Measurements from ENCODE around the gene PPIG. TPM values are rescaled to one million over a fixed set of nuclear protein-coding genes. Genes with fewer than 3 reads are reported as not detected.
"Not testable (repeated sequence)": the region's sequence is repeated elsewhere in the genome, so short reads cannot be mapped to it uniquely, and the experiment has no call there.

PPIG gene
- total and polyA plus RNA-seq, 2 donors, result 38.1 to 55.4 TPM

GRCh38 chr2:169673921-169674320, 89.8 kb downstream of the PPIG start:
- Histone ChIP-seq H3K9me3 (ENCODE audit: control insufficient read depth in 2 of 2, insufficient read depth in 1 of 2, low read length in 1 of 2) (no peaks in the 10 kb centered on the region), H3K36me3 (ENCODE audit: control insufficient read depth in 2 of 2, insufficient read depth in 2 of 2, low read length in 1 of 2) (no peaks in the 10 kb centered on the region), H3K4me1 (ENCODE audit: control insufficient read depth in 2 of 2, insufficient read depth in 2 of 2, low read length in 2 of 2) (no peaks in the 10 kb centered on the region), H3K4me3 (ENCODE audit: low read length in 2 of 2) (no peak overlapping the region), H3K27me3 (ENCODE audit: control insufficient read depth in 2 of 2, insufficient read depth in 1 of 2, low read length in 1 of 2) (no peaks in the 10 kb centered on the region), H3K27ac (ENCODE audit: low read depth in 1 of 2, low read length in 1 of 2) (no peak overlapping the region)
- 94% methylated on average over 2 of the region's 2 CpGs for WGBS
- no peak for DNase-seq (ENCODE audit: low read depth in 6 of 9, low spot score in 9 of 9)

DNA sequence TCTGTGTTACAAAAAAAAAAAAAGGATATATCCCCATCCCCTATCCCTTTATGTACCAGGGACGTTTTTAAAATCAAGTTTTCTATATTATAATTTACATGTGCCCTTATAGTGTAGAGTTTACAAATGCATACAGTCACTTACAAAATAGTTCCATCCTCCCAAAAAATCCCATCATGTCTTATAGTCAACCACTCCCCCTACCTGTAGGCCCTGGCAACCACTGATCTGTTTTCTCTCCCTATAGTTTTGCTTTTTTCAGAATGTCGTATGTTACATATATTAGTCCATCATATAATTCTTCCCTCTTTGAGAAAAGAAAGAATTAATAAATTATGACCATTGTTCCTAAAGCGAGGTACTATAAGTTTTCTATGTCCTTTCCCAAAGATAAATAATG, 92.2 kb downstream of the PPIG start:
- 62% methylated on average over 3 of the region's 3 CpGs for WGBS
- DNase-seq (ENCODE audit: low read depth in 6 of 9, low spot score in 9 of 9), result no peak
- Histone ChIP-seq H3K9me3 (ENCODE audit: control insufficient read depth in 2 of 2, insufficient read depth in 1 of 2, low read length in 1 of 2) (no peaks in the 10 kb centered on the region), H3K4me1 (ENCODE audit: control insufficient read depth in 2 of 2, insufficient read depth in 2 of 2, low read length in 2 of 2) (no peaks in the 10 kb centered on the region), H3K36me3 (ENCODE audit: control insufficient read depth in 2 of 2, insufficient read depth in 2 of 2, low read length in 1 of 2) (no peaks in the 10 kb centered on the region), H3K4me3 (ENCODE audit: low read length in 2 of 2) (no peak overlapping the region), H3K27ac (ENCODE audit: low read depth in 1 of 2, low read length in 1 of 2) (no peak overlapping the region), H3K27me3 (ENCODE audit: control insufficient read depth in 2 of 2, insufficient read depth in 1 of 2, low read length in 1 of 2) (no peaks in the 10 kb centered on the region)

DNA sequence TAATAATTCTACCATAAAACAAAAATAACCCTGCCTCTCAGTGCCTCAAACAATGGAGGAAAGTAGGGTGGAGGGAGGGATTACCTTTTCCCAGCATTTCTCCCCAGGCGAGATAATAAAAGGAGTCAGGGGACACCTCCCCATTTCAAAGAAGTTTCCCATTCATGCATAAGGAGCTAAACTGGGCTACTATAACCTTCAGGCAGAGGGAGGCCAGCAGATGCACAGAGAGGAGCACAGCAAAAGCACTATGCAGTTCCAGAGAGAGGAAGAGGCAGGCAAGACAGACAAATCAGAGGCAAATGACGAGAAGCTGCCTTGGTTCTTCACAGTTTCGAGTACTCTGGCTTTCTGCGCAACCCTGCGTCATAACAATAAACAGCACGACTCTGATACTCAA, 92.7 kb downstream of the PPIG start:
- H3K27ac ChIP-seq (ENCODE audit: low read depth in 1 of 2, low read length in 1 of 2), result no peak overlapping the region
- WGBS, result 95% methylated on average over 6 of the region's 6 CpGs
- H3K9me3 ChIP-seq (ENCODE audit: control insufficient read depth in 2 of 2, insufficient read depth in 1 of 2, low read length in 1 of 2), result no peaks in the 10 kb centered on the region
- DNase-seq (ENCODE audit: low read depth in 6 of 9, low spot score in 9 of 9), result no peak
- no peaks in the 10 kb centered on the region for H3K4me1 ChIP-seq (ENCODE audit: control insufficient read depth in 2 of 2, insufficient read depth in 2 of 2, low read length in 2 of 2)
- H3K4me3 ChIP-seq (ENCODE audit: low read length in 2 of 2), result no peak overlapping the region
- no peaks in the 10 kb centered on the region for H3K36me3 ChIP-seq (ENCODE audit: control insufficient read depth in 2 of 2, insufficient read depth in 2 of 2, low read length in 1 of 2)
- H3K27me3 ChIP-seq (ENCODE audit: control insufficient read depth in 2 of 2, insufficient read depth in 1 of 2, low read length in 1 of 2), result no peaks in the 10 kb centered on the region

GRCh38 chr2:169683054-169683424, 98.9 kb downstream of the PPIG start:
- WGBS, result 95% methylated on average over 3 of the region's 3 CpGs
- Histone ChIP-seq H3K4me3 (ENCODE audit: low read length in 2 of 2) (no peak overlapping the region), H3K27me3 (ENCODE audit: control insufficient read depth in 2 of 2, insufficient read depth in 1 of 2, low read length in 1 of 2) (no peaks in the 10 kb centered on the region), H3K27ac (ENCODE audit: low read depth in 1 of 2, low read length in 1 of 2) (no peak overlapping the region), H3K9me3 (ENCODE audit: control insufficient read depth in 2 of 2, insufficient read depth in 1 of 2, low read length in 1 of 2) (no peaks in the 10 kb centered on the region), H3K36me3 (ENCODE audit: control insufficient read depth in 2 of 2, insufficient read depth in 2 of 2, low read length in 1 of 2) (no peaks in the 10 kb centered on the region), H3K4me1 (ENCODE audit: control insufficient read depth in 2 of 2, insufficient read depth in 2 of 2, low read length in 2 of 2) (no peaks in the 10 kb centered on the region)
- DNase-seq (ENCODE audit: low read depth in 6 of 9, low spot score in 9 of 9), result no peak

- H3K9me3 ChIP-seq (ENCODE audit: control insufficient read depth in 2 of 2, insufficient read depth in 1 of 2, low read length in 1 of 2), result no peaks in the 10 kb centered on the region
- no peaks in the 10 kb centered on the region for H3K27me3 ChIP-seq (ENCODE audit: control insufficient read depth in 2 of 2, insufficient read depth in 1 of 2, low read length in 1 of 2)
- no peak overlapping the region for H3K4me3 ChIP-seq (ENCODE audit: low read length in 2 of 2)
- H3K4me1 ChIP-seq (ENCODE audit: control insufficient read depth in 2 of 2, insufficient read depth in 2 of 2, low read length in 2 of 2), result no peaks in the 10 kb centered on the region
- H3K27ac ChIP-seq (ENCODE audit: low read depth in 1 of 2, low read length in 1 of 2), result no peak overlapping the region
- H3K36me3 ChIP-seq (ENCODE audit: control insufficient read depth in 2 of 2, insufficient read depth in 2 of 2, low read length in 1 of 2), result no peaks in the 10 kb centered on the region
- WGBS, result 88% methylated on average over 3 of the region's 3 CpGs
- no peak for DNase-seq (ENCODE audit: low read depth in 6 of 9, low spot score in 9 of 9)
These were observed 99.4 kb downstream of the PPIG start for GRCh38 chr2:169683425-169684134.

GRCh38 chr2:169684135-169684565, 100.0 kb downstream of the PPIG start:
- no peak for DNase-seq (ENCODE audit: low read depth in 6 of 9, low spot score in 9 of 9)
- Histone ChIP-seq H3K27ac (ENCODE audit: low read depth in 1 of 2, low read length in 1 of 2) (no peak overlapping the region), H3K27me3 (ENCODE audit: control insufficient read depth in 2 of 2, insufficient read depth in 1 of 2, low read length in 1 of 2) (no peaks in the 10 kb centered on the region), H3K4me1 (ENCODE audit: control insufficient read depth in 2 of 2, insufficient read depth in 2 of 2, low read length in 2 of 2) (no peaks in the 10 kb centered on the region), H3K36me3 (ENCODE audit: control insufficient read depth in 2 of 2, insufficient read depth in 2 of 2, low read length in 1 of 2) (no peaks in the 10 kb centered on the region), H3K9me3 (ENCODE audit: control insufficient read depth in 2 of 2, insufficient read depth in 1 of 2, low read length in 1 of 2) (no peaks in the 10 kb centered on the region), H3K4me3 (ENCODE audit: low read length in 2 of 2) (no peak overlapping the region)
- 98% methylated on average over 3 of the region's 3 CpGs for WGBS

DNA sequence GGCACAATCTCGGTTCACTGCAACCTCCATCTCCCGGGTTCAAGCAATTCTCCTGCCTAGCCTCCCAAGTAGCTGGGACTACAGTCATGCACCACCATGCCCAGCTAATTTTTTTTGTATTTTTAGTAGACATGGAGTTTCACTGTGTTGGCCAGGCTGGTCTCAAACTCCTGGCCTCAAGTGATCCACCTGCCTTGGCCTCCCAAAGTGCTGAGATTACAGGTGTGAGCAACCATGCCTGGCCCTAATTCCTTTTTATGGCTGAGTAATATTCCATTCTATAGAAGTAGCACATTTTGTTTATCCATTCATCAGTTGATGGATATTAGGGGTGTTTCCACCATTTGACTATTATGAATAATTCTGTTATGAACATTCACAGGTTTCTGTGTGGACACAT, 100.6 kb downstream of the PPIG start:
- not testable (repeated sequence) for DNase-seq (ENCODE audit: low read depth in 6 of 9, low spot score in 9 of 9); H3K27me3 ChIP-seq (ENCODE audit: control insufficient read depth in 2 of 2, insufficient read depth in 1 of 2, low read length in 1 of 2); H3K4me1 ChIP-seq (ENCODE audit: control insufficient read depth in 2 of 2, insufficient read depth in 2 of 2, low read length in 2 of 2); H3K4me3 ChIP-seq (ENCODE audit: low read length in 2 of 2); H3K36me3 ChIP-seq (ENCODE audit: control insufficient read depth in 2 of 2, insufficient read depth in 2 of 2, low read length in 1 of 2); H3K9me3 ChIP-seq (ENCODE audit: control insufficient read depth in 2 of 2, insufficient read depth in 1 of 2, low read length in 1 of 2); H3K27ac ChIP-seq (ENCODE audit: low read depth in 1 of 2, low read length in 1 of 2)
- 95% methylated on average over 2 of the region's 2 CpGs for WGBS

- 93% methylated on average over 4 of the region's 4 CpGs for WGBS
- H3K4me1 ChIP-seq (ENCODE audit: control insufficient read depth in 2 of 2, insufficient read depth in 2 of 2, low read length in 2 of 2); H3K9me3 ChIP-seq (ENCODE audit: control insufficient read depth in 2 of 2, insufficient read depth in 1 of 2, low read length in 1 of 2): not testable (repeated sequence)
These were observed 102.7 kb downstream of the PPIG start for GRCh38 chr2:169686825-169687224.

DNA sequence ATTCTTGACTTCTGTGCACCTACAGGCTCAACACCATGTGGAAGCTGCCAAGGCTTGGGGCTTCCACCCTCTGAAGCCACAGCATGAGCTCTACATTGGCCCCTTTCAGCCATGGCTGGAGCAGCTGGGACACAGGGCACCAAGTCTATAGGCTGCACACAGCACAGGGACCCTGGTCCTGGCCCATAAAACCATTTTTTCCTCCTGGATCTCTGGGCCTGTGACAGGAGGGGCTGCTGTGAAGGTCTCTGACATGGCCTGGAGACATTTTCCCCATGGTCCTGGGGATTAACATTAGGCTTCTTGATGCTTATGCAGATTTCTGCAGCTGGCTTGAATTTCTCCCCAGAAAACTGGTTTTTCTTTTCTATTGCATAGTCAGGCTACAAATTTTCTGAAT, 103.8 kb downstream of the PPIG start:
- DNase-seq (ENCODE audit: low read depth in 6 of 9, low spot score in 9 of 9); H3K36me3 ChIP-seq (ENCODE audit: control insufficient read depth in 2 of 2, insufficient read depth in 2 of 2, low read length in 1 of 2); H3K27ac ChIP-seq (ENCODE audit: low read depth in 1 of 2, low read length in 1 of 2): not testable (repeated sequence)

More at GRCh38 chr2:169686825-169687224, 102.7 kb downstream of the PPIG start:
- H3K27ac ChIP-seq (ENCODE audit: low read depth in 1 of 2, low read length in 1 of 2); H3K4me3 ChIP-seq (ENCODE audit: low read length in 2 of 2); H3K27me3 ChIP-seq (ENCODE audit: control insufficient read depth in 2 of 2, insufficient read depth in 1 of 2, low read length in 1 of 2); H3K36me3 ChIP-seq (ENCODE audit: control insufficient read depth in 2 of 2, insufficient read depth in 2 of 2, low read length in 1 of 2); DNase-seq (ENCODE audit: low read depth in 6 of 9, low spot score in 9 of 9): not testable (repeated sequence)

More for the DNA sequence above, 103.8 kb downstream of the PPIG start:
- not testable (repeated sequence) for H3K27me3 ChIP-seq (ENCODE audit: control insufficient read depth in 2 of 2, insufficient read depth in 1 of 2, low read length in 1 of 2); H3K4me3 ChIP-seq (ENCODE audit: low read length in 2 of 2); H3K4me1 ChIP-seq (ENCODE audit: control insufficient read depth in 2 of 2, insufficient read depth in 2 of 2, low read length in 2 of 2); H3K9me3 ChIP-seq (ENCODE audit: control insufficient read depth in 2 of 2, insufficient read depth in 1 of 2, low read length in 1 of 2)
